Liver (tissue), 2 donors: Measurements from ENCODE around the gene UNC93A.

Source experiments
- RXRA ChIP-seq, 2 donors: IDR thresholded peaks; 2 replicates each; pipeline ENCODE4 v1.6.1; 2017 to 2018; ENCODE audit warnings: antibody characterized with exemption in 2 of 2, mild to moderate bottlenecking in 1 of 2
- TAF1 ChIP-seq: conservative IDR thresholded peaks from 2 replicates; pipeline ENCODE4 v1.6.1; 2016; ENCODE audit warnings: antibody characterized with exemption, mild to moderate bottlenecking
- donor health status: healthy.

- TF ChIP-seq TAF1 (no peak), RXRA (IDR thresholded peaks at IDR 0.05) (no peak)
Measured at GRCh38 chr6:167295495-167296292, 4.6 kb downstream of the UNC93A start.
